ENCODE results near the gene GAB3. TPM values are rescaled to one million over a fixed set of nuclear protein-coding genes. Genes with fewer than 3 reads are reported as not detected.

Gene GAB3
- total RNA-seq, 1 donor from 2014 or later = 5.7 TPM

DNA sequence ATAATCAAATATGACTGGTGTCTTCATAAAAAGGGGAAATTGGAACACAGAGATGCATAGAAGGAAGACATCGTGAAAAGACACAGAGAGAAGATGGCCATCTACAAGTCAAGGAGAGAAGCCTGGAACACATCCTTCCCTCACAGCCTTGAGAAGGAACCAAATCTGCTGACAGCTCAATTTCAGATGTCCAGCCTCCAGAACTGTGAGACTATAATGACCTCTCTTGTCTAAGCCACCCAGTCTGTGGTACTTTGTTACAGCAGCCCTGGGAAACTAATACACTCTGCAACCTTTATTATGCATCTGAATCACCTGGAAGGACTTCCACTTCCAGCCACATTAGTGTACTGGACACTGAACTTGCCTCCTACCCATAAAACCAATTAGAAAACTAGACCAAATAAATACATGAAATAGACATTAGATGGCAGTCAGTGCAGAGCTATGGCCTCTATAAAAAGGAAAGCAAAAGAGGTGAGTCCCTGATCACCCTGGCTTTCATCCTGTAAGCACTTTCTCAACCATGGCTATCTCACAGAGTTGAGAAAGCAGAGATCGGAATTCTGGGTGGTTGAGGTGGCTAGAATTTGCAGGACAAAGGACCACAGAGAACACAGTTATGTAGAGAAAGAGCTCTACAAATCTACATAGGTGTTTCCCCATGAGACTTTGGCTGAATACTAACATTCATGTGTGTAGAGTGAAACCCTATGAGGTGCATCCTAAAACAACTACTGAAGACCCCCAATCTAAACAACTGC is 25.7 kb downstream of the GAB3 start:
- Histone ChIP-seq H3K9ac (ENCODE audit: low read depth in 1 of 3, low read length in 3 of 3) (no peak overlapping the region), H3K9me3 (ENCODE audit: control insufficient read depth in 3 of 3, low read length in 3 of 3) (no peaks in the 10 kb centered on the region), H3K27ac (ENCODE audit: low read depth, low read length) (no peak overlapping the region), H3K36me3 (ENCODE audit: control insufficient read depth in 3 of 3, insufficient read depth in 3 of 3, low read length in 3 of 3) (no peaks in the 10 kb centered on the region), H3K27me3 (ENCODE audit: control insufficient read depth in 3 of 3, insufficient read depth in 3 of 3, low read length in 3 of 3) (no peaks in the 10 kb centered on the region), H3K4me1 (ENCODE audit: control insufficient read depth in 3 of 3, insufficient read depth in 3 of 3, low read length in 3 of 3) (peaks cover 21 to 28% (median 24%) of the 10 kb centered on the region in 3 donors), H3K4me3 (ENCODE audit: low read length in 3 of 3) (no peak overlapping the region)

GRCh38 chrX:154721155-154721554 is 29.7 kb downstream of the GAB3 start:
- Histone ChIP-seq H3K4me1 (ENCODE audit: control insufficient read depth in 3 of 3, insufficient read depth in 3 of 3, low read length in 3 of 3) (peaks cover 3 to 14% (median 4%) of the 10 kb centered on the region in 3 donors), H3K36me3 (ENCODE audit: control insufficient read depth in 3 of 3, insufficient read depth in 3 of 3, low read length in 3 of 3) (no peaks in the 10 kb centered on the region), H3K9me3 (ENCODE audit: control insufficient read depth in 3 of 3, low read length in 3 of 3) (no peaks in the 10 kb centered on the region), H3K27me3 (ENCODE audit: control insufficient read depth in 3 of 3, insufficient read depth in 3 of 3, low read length in 3 of 3) (no peaks in the 10 kb centered on the region), H3K27ac (ENCODE audit: low read depth, low read length) (no peak overlapping the region), H3K9ac (ENCODE audit: low read depth in 1 of 3, low read length in 3 of 3) (no peak overlapping the region), H3K4me3 (ENCODE audit: low read length in 3 of 3) (no peak overlapping the region)

DNA sequence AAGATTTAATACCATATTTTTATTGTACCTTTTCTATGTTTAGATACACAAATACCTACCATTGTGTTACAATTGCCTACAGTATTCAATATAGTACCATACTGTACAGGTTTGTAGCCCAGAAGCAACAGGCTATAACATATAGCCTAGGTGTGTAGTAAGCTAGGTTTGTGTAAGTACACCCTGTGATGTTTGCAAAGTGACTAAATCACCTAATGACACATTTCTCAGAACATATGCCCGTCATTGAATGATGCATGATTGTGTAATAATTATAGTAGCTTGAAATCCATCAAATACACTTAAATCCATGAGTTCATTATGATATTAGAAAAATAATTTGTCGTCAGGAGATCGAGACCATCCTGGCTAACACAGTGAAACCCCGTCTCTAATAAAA is 30.8 kb downstream of the GAB3 start:
- Histone ChIP-seq H3K27me3 (ENCODE audit: control insufficient read depth in 3 of 3, insufficient read depth in 3 of 3, low read length in 3 of 3) (no peaks in the 10 kb centered on the region), H3K4me3 (ENCODE audit: low read length in 3 of 3) (no peak overlapping the region), H3K27ac (ENCODE audit: low read depth, low read length) (no peak overlapping the region), H3K9ac (ENCODE audit: low read depth in 1 of 3, low read length in 3 of 3) (no peak overlapping the region), H3K4me1 (ENCODE audit: control insufficient read depth in 3 of 3, insufficient read depth in 3 of 3, low read length in 3 of 3) (peaks cover 3 to 14% (median 4%) of the 10 kb centered on the region in 3 donors), H3K36me3 (ENCODE audit: control insufficient read depth in 3 of 3, insufficient read depth in 3 of 3, low read length in 3 of 3) (no peaks in the 10 kb centered on the region), H3K9me3 (ENCODE audit: control insufficient read depth in 3 of 3, low read length in 3 of 3) (no peaks in the 10 kb centered on the region)

DNA sequence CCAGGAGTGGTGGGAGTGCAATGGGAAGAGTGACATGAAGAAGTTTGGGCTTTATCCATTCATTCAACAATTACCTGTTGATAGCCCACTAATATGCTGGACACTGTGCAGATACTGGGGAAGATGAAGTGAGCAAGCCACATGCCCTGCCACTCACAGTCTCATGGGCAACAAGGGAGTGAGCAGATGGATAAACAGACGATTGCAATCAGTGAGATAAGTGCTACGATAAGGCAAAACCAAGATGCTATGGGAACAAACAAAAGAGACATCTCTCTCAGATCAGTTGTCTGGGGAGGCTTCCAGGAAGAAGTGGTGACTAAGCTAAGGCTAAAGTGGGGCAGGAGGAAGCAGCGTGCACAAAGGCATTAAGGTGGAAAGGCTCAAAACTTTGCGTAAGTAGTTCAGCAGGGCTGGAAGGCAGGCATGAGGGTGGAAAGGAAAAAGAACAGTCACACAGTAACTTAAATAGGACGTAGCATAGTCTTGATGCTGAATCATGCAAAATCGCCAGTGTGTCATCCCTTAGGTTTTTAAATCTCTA is 31.7 kb downstream of the GAB3 start:
- no peak overlapping the region for H3K27ac ChIP-seq (ENCODE audit: low read depth, low read length)
- no peaks in the 10 kb centered on the region for H3K9me3 ChIP-seq (ENCODE audit: control insufficient read depth in 3 of 3, low read length in 3 of 3)
- H3K9ac ChIP-seq (ENCODE audit: low read depth in 1 of 3, low read length in 3 of 3) = no peak overlapping the region
- H3K4me3 ChIP-seq (ENCODE audit: low read length in 3 of 3) = no peak overlapping the region
- no peaks in the 10 kb centered on the region for H3K27me3 ChIP-seq (ENCODE audit: control insufficient read depth in 3 of 3, insufficient read depth in 3 of 3, low read length in 3 of 3)
- peaks cover 3 to 14% (median 4%) of the 10 kb centered on the region in 3 donors for H3K4me1 ChIP-seq (ENCODE audit: control insufficient read depth in 3 of 3, insufficient read depth in 3 of 3, low read length in 3 of 3)
- no peaks in the 10 kb centered on the region for H3K36me3 ChIP-seq (ENCODE audit: control insufficient read depth in 3 of 3, insufficient read depth in 3 of 3, low read length in 3 of 3)

DNA sequence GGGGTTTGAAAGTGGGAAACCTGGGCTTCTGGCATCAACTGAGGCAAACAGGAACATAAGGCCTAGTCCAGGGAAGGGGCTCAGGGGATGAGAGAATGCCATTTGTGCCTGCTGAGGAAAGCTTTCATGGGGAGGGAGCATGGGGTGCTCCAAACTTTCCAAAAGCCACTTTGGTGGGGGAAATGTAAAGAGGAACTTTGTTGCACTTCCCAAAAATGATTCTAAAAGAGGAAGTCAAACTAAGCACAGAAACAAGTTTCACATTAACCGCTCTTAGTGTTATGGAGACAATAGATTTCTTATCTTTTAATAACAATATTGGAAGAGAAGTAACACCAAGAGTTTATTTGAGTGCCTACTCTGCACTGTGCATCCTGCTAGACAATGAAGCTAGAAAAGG is 32.3 kb downstream of the GAB3 start:
- no peak overlapping the region for H3K9ac ChIP-seq (ENCODE audit: low read depth in 1 of 3, low read length in 3 of 3)
- H3K27me3 ChIP-seq (ENCODE audit: control insufficient read depth in 3 of 3, insufficient read depth in 3 of 3, low read length in 3 of 3) = no peaks in the 10 kb centered on the region
- H3K4me3 ChIP-seq (ENCODE audit: low read length in 3 of 3) = no peak overlapping the region
- H3K9me3 ChIP-seq (ENCODE audit: control insufficient read depth in 3 of 3, low read length in 3 of 3) = no peaks in the 10 kb centered on the region
- H3K27ac ChIP-seq (ENCODE audit: low read depth, low read length) = no peak overlapping the region
- H3K4me1 ChIP-seq (ENCODE audit: control insufficient read depth in 3 of 3, insufficient read depth in 3 of 3, low read length in 3 of 3) = peaks cover 3 to 14% (median 4%) of the 10 kb centered on the region in 3 donors
- H3K36me3 ChIP-seq (ENCODE audit: control insufficient read depth in 3 of 3, insufficient read depth in 3 of 3, low read length in 3 of 3) = no peaks in the 10 kb centered on the region

DNA sequence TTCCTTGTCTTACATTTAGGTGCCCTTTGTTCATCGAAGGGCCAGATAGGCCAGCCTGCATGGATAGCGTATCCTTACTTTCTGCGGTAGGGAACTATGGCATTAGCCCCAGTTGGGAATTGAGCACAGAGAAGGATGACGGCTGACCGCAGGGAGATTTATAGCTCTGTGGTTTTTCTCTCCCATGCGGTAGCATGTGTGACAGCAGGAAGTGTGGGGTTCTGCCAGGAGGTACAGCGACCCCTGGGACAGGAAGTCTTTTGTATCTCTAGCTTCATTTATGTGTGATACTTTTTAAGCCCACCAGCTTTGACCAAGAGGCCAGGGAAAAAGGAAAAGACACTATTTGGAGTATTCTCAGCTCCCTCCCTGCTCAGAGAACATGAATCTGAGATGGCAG is 33.1 kb downstream of the GAB3 start:
- no peaks in the 10 kb centered on the region for H3K9me3 ChIP-seq (ENCODE audit: control insufficient read depth in 3 of 3, low read length in 3 of 3)
- H3K27me3 ChIP-seq (ENCODE audit: control insufficient read depth in 3 of 3, insufficient read depth in 3 of 3, low read length in 3 of 3) = no peaks in the 10 kb centered on the region
- no peak overlapping the region for H3K9ac ChIP-seq (ENCODE audit: low read depth in 1 of 3, low read length in 3 of 3)
- H3K36me3 ChIP-seq (ENCODE audit: control insufficient read depth in 3 of 3, insufficient read depth in 3 of 3, low read length in 3 of 3) = no peaks in the 10 kb centered on the region
- no peak overlapping the region for H3K4me3 ChIP-seq (ENCODE audit: low read length in 3 of 3)
- H3K4me1 ChIP-seq (ENCODE audit: control insufficient read depth in 3 of 3, insufficient read depth in 3 of 3, low read length in 3 of 3) = peaks cover 3 to 17% (median 9%) of the 10 kb centered on the region in 3 donors
- no peak overlapping the region for H3K27ac ChIP-seq (ENCODE audit: low read depth, low read length)

GRCh38 chrX:154715825-154716224 is 35.1 kb downstream of the GAB3 start:
- H3K27me3 ChIP-seq (ENCODE audit: control insufficient read depth in 3 of 3, insufficient read depth in 3 of 3, low read length in 3 of 3) = no peaks in the 10 kb centered on the region
- H3K4me1 ChIP-seq (ENCODE audit: control insufficient read depth in 3 of 3, insufficient read depth in 3 of 3, low read length in 3 of 3) = peaks cover 3 to 17% (median 12%) of the 10 kb centered on the region in 3 donors
- peaks cover 0 to 5% (median 4%) of the 10 kb centered on the region in 3 donors for H3K36me3 ChIP-seq (ENCODE audit: control insufficient read depth in 3 of 3, insufficient read depth in 3 of 3, low read length in 3 of 3)
- H3K27ac ChIP-seq (ENCODE audit: low read depth, low read length) = no peak overlapping the region
- no peaks in the 10 kb centered on the region for H3K9me3 ChIP-seq (ENCODE audit: control insufficient read depth in 3 of 3, low read length in 3 of 3)
- no peak overlapping the region for H3K9ac ChIP-seq (ENCODE audit: low read depth in 1 of 3, low read length in 3 of 3)
- H3K4me3 ChIP-seq (ENCODE audit: low read length in 3 of 3) = no peak overlapping the region

- Histone ChIP-seq H3K36me3 (ENCODE audit: control insufficient read depth in 3 of 3, insufficient read depth in 3 of 3, low read length in 3 of 3) (peaks cover 0 to 5% (median 4%) of the 10 kb centered on the region in 3 donors), H3K9me3 (ENCODE audit: control insufficient read depth in 3 of 3, low read length in 3 of 3) (no peaks in the 10 kb centered on the region), H3K4me1 (ENCODE audit: control insufficient read depth in 3 of 3, insufficient read depth in 3 of 3, low read length in 3 of 3) (peaks cover 3 to 17% (median 12%) of the 10 kb centered on the region in 3 donors), H3K27ac (ENCODE audit: low read depth, low read length) (no peak overlapping the region), H3K4me3 (ENCODE audit: low read length in 3 of 3) (no peak overlapping the region), H3K9ac (ENCODE audit: low read depth in 1 of 3, low read length in 3 of 3) (no peak overlapping the region), H3K27me3 (ENCODE audit: control insufficient read depth in 3 of 3, insufficient read depth in 3 of 3, low read length in 3 of 3) (no peaks in the 10 kb centered on the region)
Observed at GRCh38 chrX:154714925-154715324, 36.0 kb downstream of the GAB3 start.

GRCh38 chrX:154712781-154713740 is 37.8 kb downstream of the GAB3 start:
- peaks cover 3 to 12% (median 7%) of the 10 kb centered on the region in 3 donors for H3K4me1 ChIP-seq (ENCODE audit: control insufficient read depth in 3 of 3, insufficient read depth in 3 of 3, low read length in 3 of 3)
- H3K9me3 ChIP-seq (ENCODE audit: control insufficient read depth in 3 of 3, low read length in 3 of 3) = no peaks in the 10 kb centered on the region
- no peak overlapping the region for H3K9ac ChIP-seq (ENCODE audit: low read depth in 1 of 3, low read length in 3 of 3)
- H3K4me3 ChIP-seq (ENCODE audit: low read length in 3 of 3) = no peak overlapping the region
- no peaks in the 10 kb centered on the region for H3K27me3 ChIP-seq (ENCODE audit: control insufficient read depth in 3 of 3, insufficient read depth in 3 of 3, low read length in 3 of 3)
- no peak overlapping the region for H3K27ac ChIP-seq (ENCODE audit: low read depth, low read length)
- peaks cover 0 to 5% (median 4%) of the 10 kb centered on the region in 3 donors for H3K36me3 ChIP-seq (ENCODE audit: control insufficient read depth in 3 of 3, insufficient read depth in 3 of 3, low read length in 3 of 3)

Data from skeletal muscle tissue (tissue), 4 donors.